Smooth muscle cell (in vitro differentiated cells): ENCODE results near the gene EXOC2. TPM values are rescaled to one million over a fixed set of nuclear protein-coding genes. Genes with fewer than 3 reads are reported as not detected.

Experiments used
- DNase-seq: peaks from one replicate; lab custom pipeline; 2025; ENCODE audit not compliant: unreplicated experiment; lab: John Stamatoyannopoulos, UW
- H2AFZ ChIP-seq: fragments of 200-600 bp; sonication (generic); 2 replicates; pipeline ENCODE4 v1.6.0; 2016; ENCODE audit warnings: antibody characterized with exemption, low read depth, mild to moderate bottlenecking
- H3F3A ChIP-seq: fragments of 200-600 bp; sonication (generic); 2 replicates; pipeline ENCODE4 v1.6.0; 2017; ENCODE audit warnings: antibody characterized with exemption, low read depth
- H3K27ac ChIP-seq: fragments of 200-600 bp; sonication (generic); 2 replicates; pipeline ENCODE4 v1.5.1; 2016; ENCODE audit warnings: low read depth, mild to moderate bottlenecking
- H3K27me3 ChIP-seq: fragments of 200-600 bp; sonication (generic); 2 replicates; pipeline ENCODE4 v1.6.1; 2016; ENCODE audit warnings: low read depth, mild to moderate bottlenecking
- H3K36me3 ChIP-seq: fragments of 200-600 bp; sonication (generic); 2 replicates; pipeline ENCODE4 v1.5.1; 2016; ENCODE audit warnings: low read depth
- H3K4me1 ChIP-seq: fragments of 200-600 bp; sonication (generic); 2 replicates; pipeline ENCODE4 v1.5.1; 2016; ENCODE audit warnings: low read depth
- H3K4me2 ChIP-seq: fragments of 200-600 bp; sonication (generic); 2 replicates; pipeline ENCODE4 v1.6.0; 2016; ENCODE audit warnings: mild to moderate bottlenecking
- H3K4me3 ChIP-seq: fragments of 200-600 bp; sonication (generic); 2 replicates; pipeline ENCODE4 v1.5.1; 2016; ENCODE audit warnings: mild to moderate bottlenecking
- H3K79me2 ChIP-seq: fragments of 200-600 bp; sonication (generic); 2 replicates; pipeline ENCODE4 v1.6.0; 2016; ENCODE audit warnings: low read depth, mild to moderate bottlenecking
- H3K9ac ChIP-seq: fragments of 200-600 bp; sonication (generic); 2 replicates; pipeline ENCODE4 v1.6.0; 2016; ENCODE audit warnings: low read depth
- H3K9me3 ChIP-seq: fragments of 200-600 bp; sonication (generic); replicated peaks from 2 replicates; pipeline ENCODE4 v1.5.1; 2016; ENCODE audit warnings: low read depth
- H4K20me1 ChIP-seq: fragments of 200-600 bp; sonication (generic); 2 replicates; pipeline ENCODE4 v1.6.0; 2016; ENCODE audit warnings: low read depth
- WGBS: methylation state at CpG from one replicate; pipeline ENCODE4 v1.1.7; 2016; ENCODE audit warnings: low lambda C conversion rate; 5-methylcytosine and 5-hydroxymethylcytosine counted together
- polyA plus RNA-seq: library from polyadenylated mRNA; unstranded; fragments of >200 nt; fragmentation: Nextera tagmentation; extraction: Ambion mirVana; gene quantifications from 2 replicates; pipeline ENCODE4 v1.2.1, GENCODE V29; 2016
- total RNA-seq: library from RNA; depleted of rRNA; stranded (reverse); fragments of >200 nt; gene quantifications from 2 replicates; pipeline ENCODE4 v1.2.3, GENCODE V29; 2014
- TF ChIP-seq, protein P1 (sequence below): fragments of 200-600 bp; sonication (generic); IDR thresholded peaks from 2 replicates; pipeline ENCODE4 v1.5.1; 2017; ENCODE audit warnings: borderline replicate concordance, mild to moderate bottlenecking, antibody characterized with exemption; ENCODE audit not compliant: insufficient read depth, poor library complexity, severe bottlenecking

EXOC2 gene
- total and polyA plus RNA-seq, 2 experiments from 2014 or later: 21.9 to 33.9 TPM

- peaks cover 14% of the 10 kb centered on the region for H4K20me1 ChIP-seq
- no peak overlapping the region for H3K4me2 ChIP-seq
- no peak overlapping the region for H2AFZ ChIP-seq
- no peaks in the 10 kb centered on the region for H3K27me3 ChIP-seq
- TF ChIP-seq, protein P1, sequence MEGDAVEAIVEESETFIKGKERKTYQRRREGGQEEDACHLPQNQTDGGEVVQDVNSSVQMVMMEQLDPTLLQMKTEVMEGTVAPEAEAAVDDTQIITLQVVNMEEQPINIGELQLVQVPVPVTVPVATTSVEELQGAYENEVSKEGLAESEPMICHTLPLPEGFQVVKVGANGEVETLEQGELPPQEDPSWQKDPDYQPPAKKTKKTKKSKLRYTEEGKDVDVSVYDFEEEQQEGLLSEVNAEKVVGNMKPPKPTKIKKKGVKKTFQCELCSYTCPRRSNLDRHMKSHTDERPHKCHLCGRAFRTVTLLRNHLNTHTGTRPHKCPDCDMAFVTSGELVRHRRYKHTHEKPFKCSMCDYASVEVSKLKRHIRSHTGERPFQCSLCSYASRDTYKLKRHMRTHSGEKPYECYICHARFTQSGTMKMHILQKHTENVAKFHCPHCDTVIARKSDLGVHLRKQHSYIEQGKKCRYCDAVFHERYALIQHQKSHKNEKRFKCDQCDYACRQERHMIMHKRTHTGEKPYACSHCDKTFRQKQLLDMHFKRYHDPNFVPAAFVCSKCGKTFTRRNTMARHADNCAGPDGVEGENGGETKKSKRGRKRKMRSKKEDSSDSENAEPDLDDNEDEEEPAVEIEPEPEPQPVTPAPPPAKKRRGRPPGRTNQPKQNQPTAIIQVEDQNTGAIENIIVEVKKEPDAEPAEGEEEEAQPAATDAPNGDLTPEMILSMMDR: no peak
- DNase-seq: no peak
- peaks cover 24% of the 10 kb centered on the region for H3K79me2 ChIP-seq
- H3K9ac ChIP-seq: no peak overlapping the region
- H3K9me3 ChIP-seq: no peaks in the 10 kb centered on the region
- H3K4me1 ChIP-seq: peaks cover 15% of the 10 kb centered on the region
- H3K4me3 ChIP-seq: no peak overlapping the region
- 99% methylated on average over 4 of the region's 4 CpGs for WGBS
- no peaks in the 10 kb centered on the region for H3K36me3 ChIP-seq
- no peak overlapping the region for H3K27ac ChIP-seq
- no peaks in the 10 kb centered on the region for H3F3A ChIP-seq
These were observed 38.8 kb downstream of the EXOC2 start for GRCh38 chr6:654136-654535.

- H3F3A ChIP-seq: no peaks in the 10 kb centered on the region
- no peak overlapping the region for H3K4me2 ChIP-seq
- H3K27me3 ChIP-seq: no peaks in the 10 kb centered on the region
- TF ChIP-seq, protein P1: no peak
- no peak overlapping the region for H3K4me3 ChIP-seq
- H2AFZ ChIP-seq: no peak overlapping the region
- DNase-seq: no peak
- no peaks in the 10 kb centered on the region for H3K36me3 ChIP-seq
- H4K20me1 ChIP-seq: peaks cover 21% of the 10 kb centered on the region
- no peak overlapping the region for H3K9ac ChIP-seq
- H3K4me1 ChIP-seq: peaks cover 10% of the 10 kb centered on the region
- H3K9me3 ChIP-seq: no peaks in the 10 kb centered on the region
- H3K79me2 ChIP-seq: peaks cover 20% of the 10 kb centered on the region
- no peak overlapping the region for H3K27ac ChIP-seq
- WGBS: 92% methylated on average over 3 of the region's 3 CpGs
These were observed 40.1 kb downstream of the EXOC2 start for GRCh38 chr6:652865-653264.

- Histone ChIP-seq H2AFZ (no peak overlapping the region), H3K4me3 (no peak overlapping the region), H3K27me3 (no peaks in the 10 kb centered on the region), H3K9me3 (no peaks in the 10 kb centered on the region), H3K79me2 (peaks cover 23% of the 10 kb centered on the region), H4K20me1 (peaks cover 47% of the 10 kb centered on the region), H3K4me1 (peaks cover 10% of the 10 kb centered on the region), H3K36me3 (no peaks in the 10 kb centered on the region), H3K27ac (no peak overlapping the region), H3K4me2 (peak overlapping the region; percentile 25), H3F3A (no peaks in the 10 kb centered on the region), H3K9ac (no peak overlapping the region)
- DNase-seq: no peak
- TF ChIP-seq, protein P1: no peak
- 11% methylated on average over 4 of the region's 4 CpGs for WGBS
These were observed 42.8 kb downstream of the EXOC2 start for GRCh38 chr6:650098-650497.

GRCh38 chr6:642805-643204 is 50.1 kb downstream of the EXOC2 start:
- no peaks in the 10 kb centered on the region for H3K4me1 ChIP-seq
- H3K4me2 ChIP-seq: no peak overlapping the region
- no peaks in the 10 kb centered on the region for H3F3A ChIP-seq
- H3K9me3 ChIP-seq: peaks cover 5% of the 10 kb centered on the region
- H3K27ac ChIP-seq: no peak overlapping the region
- TF ChIP-seq, protein P1: no peak
- H3K79me2 ChIP-seq: peaks cover 20% of the 10 kb centered on the region
- peaks cover 55% of the 10 kb centered on the region for H4K20me1 ChIP-seq
- no peaks in the 10 kb centered on the region for H3K27me3 ChIP-seq
- no peak overlapping the region for H3K9ac ChIP-seq
- no peak for DNase-seq
- H3K36me3 ChIP-seq: no peaks in the 10 kb centered on the region
- no peak overlapping the region for H3K4me3 ChIP-seq
- no peak overlapping the region for H2AFZ ChIP-seq
